Measurements from ENCODE around the gene MRPS34. TPM values are rescaled to one million over a fixed set of nuclear protein-coding genes. Genes with fewer than 3 reads are reported as not detected.

MRPS34 gene
- total and polyA plus RNA-seq, 9 of the 15 experiments (the other 6 are each of a cell fraction or from before 2014, with no cell fraction given), result 5.2 to 334 (median 92.8) TPM

DNA sequence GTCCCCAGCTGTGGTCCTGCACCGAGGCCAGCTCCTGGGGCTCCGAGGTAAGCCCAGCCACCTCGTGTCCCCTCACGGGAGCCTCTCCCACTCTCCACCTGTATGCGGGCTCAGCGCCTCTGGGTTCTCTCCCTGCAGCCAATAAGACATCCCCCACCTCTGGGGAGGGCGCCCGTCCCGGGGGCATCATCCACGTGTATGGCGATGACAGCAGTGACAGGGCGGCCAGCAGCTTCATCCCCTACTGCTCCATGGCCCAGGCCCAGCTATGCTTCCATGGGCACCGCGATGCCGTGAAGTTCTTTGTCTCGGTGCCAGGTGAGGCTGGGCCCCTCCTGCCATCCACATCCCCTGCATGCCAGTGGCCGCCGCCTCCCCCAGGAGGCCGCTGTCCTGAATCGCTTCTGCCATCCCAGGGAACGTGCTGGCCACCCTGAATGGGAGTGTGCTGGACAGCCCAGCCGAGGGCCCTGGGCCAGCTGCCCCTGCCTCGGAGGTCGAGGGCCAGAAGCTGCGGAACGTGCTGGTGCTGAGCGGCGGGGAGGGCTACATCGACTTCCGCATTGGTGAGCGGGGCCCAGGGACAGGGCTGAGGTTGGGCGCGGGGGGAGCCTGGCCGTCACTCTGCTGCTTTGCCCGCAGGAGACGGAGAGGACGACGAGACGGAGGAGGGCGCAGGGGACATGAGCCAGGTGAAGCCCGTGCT is 4.7 kb downstream of the MRPS34 start (continued):
- TF ChIP-seq GTF2F1 (IDR thresholded peaks at IDR 0.05; ENCODE audit: low read depth, low read length), result no peak
- no peak for TF ChIP-seq NR2C1 (IDR thresholded peaks at IDR 0.05)
- no peak for TF ChIP-seq NR2C1 (tag; IDR thresholded peaks at IDR 0.05)
- no peak for TF ChIP-seq KDM5B (IDR thresholded peaks at IDR 0.05; ENCODE audit: insufficient replicate concordance, low read depth, low read length)
- no peak for TF ChIP-seq ZNF644 (tag; IDR thresholded peaks at IDR 0.05; ENCODE audit: low read depth)
- no peak for TF ChIP-seq TOE1 (IDR thresholded peaks at IDR 0.05; ENCODE audit: borderline replicate concordance)
- TF ChIP-seq TOE1 (CRISPR knock-in tag; IDR thresholded peaks at IDR 0.05; ENCODE audit: borderline replicate concordance, low read depth), result no peak
- TF ChIP-seq POLR2G (IDR thresholded peaks at IDR 0.05; ENCODE audit: low read depth, low read length), result peak; percentile 55
- TF ChIP-seq RAD51 (IDR thresholded peaks at IDR 0.05; ENCODE audit: borderline replicate concordance, low read depth), result no peak
- no peak for TF ChIP-seq SMARCC2 (IDR thresholded peaks at IDR 0.05; ENCODE audit: low read depth)
- no peak for TF ChIP-seq HDAC6 (IDR thresholded peaks at IDR 0.05; ENCODE audit: low read depth, low read length)
- no peak for TF ChIP-seq KAT7 (CRISPR knock-in tag; IDR thresholded peaks at IDR 0.05; ENCODE audit: borderline replicate concordance)
- TF ChIP-seq PRPF4 (IDR thresholded peaks at IDR 0.05; ENCODE audit: insufficient read depth, low read depth, low read length, poor library complexity, severe bottlenecking), result peak; percentile 24
